Natural killer cell (primary cell): ENCODE measurements around the gene ARHGEF26. TPM values are rescaled to one million over a fixed set of nuclear protein-coding genes. Genes with fewer than 3 reads are reported as not detected.

Experiments
- ATAC-seq, 3 donors: fragments of 150-1000 bp in 2 of 3; fragments of 200-7000 bp in 1 of 3; cut with Tn5 transposase; 1 replicate in 1 of 3; 2 replicates in 2 of 3; pipeline ENCODE4 v1.10.0; 2021; ENCODE audit warnings: mild to moderate bottlenecking in 2 of 3, moderate library complexity in 2 of 3
- DNase-seq, 2 donors: peaks; one replicate each; pipeline versions ENCODE4 v3.0.0 to v3.0.0-alpha.2; 2013 to 2021; ENCODE audit warnings: mixed read lengths in 1 of 2
- H3K27ac ChIP-seq: one replicate; pipeline ENCODE4 v1.5.1; 2013; ENCODE audit warnings: mild to moderate bottlenecking, low read length
- H3K27me3 ChIP-seq: one replicate; pipeline ENCODE4 v1.6.1; 2013; ENCODE audit warnings: low read length; ENCODE audit not compliant: control insufficient read depth, insufficient read depth
- H3K36me3 ChIP-seq: one replicate; pipeline ENCODE4 v1.6.1; 2013; ENCODE audit warnings: low read length; ENCODE audit not compliant: control insufficient read depth, insufficient read depth
- H3K4me1 ChIP-seq: one replicate; pipeline ENCODE4 v1.6.1; 2013; ENCODE audit warnings: low read length; ENCODE audit not compliant: control insufficient read depth, insufficient read depth
- H3K4me3 ChIP-seq: one replicate; pipeline ENCODE4 v1.5.1; 2013; ENCODE audit warnings: low read length
- H3K9me3 ChIP-seq: one replicate; pipeline ENCODE4 v1.6.1; 2013; ENCODE audit warnings: low read length; ENCODE audit not compliant: control insufficient read depth, insufficient read depth
- H3K27ac Mint-ChIP-seq, 2 donors: one replicate each; pipeline ENCODE4 v1.8.0; 2022; ENCODE audit warnings: mild to moderate bottlenecking in 2 of 2, mixed read lengths in 2 of 2, moderate library complexity in 1 of 2
- H3K27me3 Mint-ChIP-seq, 2 donors: one replicate each; pipeline ENCODE4 v1.8.0; 2022; ENCODE audit warnings: low read depth in 2 of 2, mixed read lengths in 2 of 2
- H3K36me3 Mint-ChIP-seq: one replicate; pipeline ENCODE4 v1.8.0; 2022; ENCODE audit warnings: mixed read lengths
- H3K4me1 Mint-ChIP-seq, 2 donors: one replicate each; pipeline ENCODE4 v1.8.0; 2022; ENCODE audit warnings: mixed read lengths in 2 of 2
- H3K4me3 Mint-ChIP-seq: one replicate; pipeline ENCODE4 v1.8.0; 2022; ENCODE audit warnings: mild to moderate bottlenecking, moderate library complexity, mixed read lengths
- H3K9me3 Mint-ChIP-seq, 2 donors: one replicate each; pipeline ENCODE4 v1.8.0; 2022; ENCODE audit warnings: mixed read lengths in 2 of 2
- CTCF ChIP-seq: fragments of 200-600 bp; IDR thresholded peaks from one replicate; pipeline ENCODE4 v1.8.0; 2022; ENCODE audit warnings: antibody characterized with exemption
- WGBS: methylation state at CpG from one replicate; pipeline ENCODE4 v1.1.7; 2013; ENCODE audit warnings: missing lambda C conversion rate; ENCODE audit not compliant: insufficient coverage; 5-methylcytosine and 5-hydroxymethylcytosine counted together
- intact Hi-C: fragments of 100-400 bp; cut with micrococcal nuclease; formaldehyde crosslinking; loops from one replicate; pipeline ENCODE4 v1.14.2; 2022
- total RNA-seq, 4 donors: library from RNA; stranded (reverse); fragments of 120-200 nt in 1 of 4; gene quantifications; one replicate each; pipeline versions ENCODE4 v1.2.3 to v1.2.4, GENCODE V29; 2013 to 2022

The ARHGEF26 gene
- total RNA-seq, 3 donors from 2014 or later (not counting 1 experiment from before 2014, with no cell fraction given), result 0.20 TPM; not detected in 2

GRCh38 chr3:154214306-154214705 lies 93.1 kb downstream of the ARHGEF26 start:
- H3K4me1 ChIP-seq, result no peaks in the 10 kb centered on the region
- no peak overlapping the region for H3K4me3 ChIP-seq
- Mint-ChIP-seq H3K9me3 (no peaks in the 10 kb centered on the region), H3K27ac (no peak overlapping the region), H3K4me3 (no peak overlapping the region), H3K27me3 (peaks cover 0 to 4% of the 10 kb centered on the region in 2 donors), H3K4me1 (no peaks in the 10 kb centered on the region), H3K36me3 (no peaks in the 10 kb centered on the region)
- no peak overlapping the region for H3K27ac ChIP-seq
- H3K27me3 ChIP-seq, result no peaks in the 10 kb centered on the region
- no peak for TF ChIP-seq CTCF
- H3K9me3 ChIP-seq, result no peaks in the 10 kb centered on the region
- WGBS, result 97% methylated on average over 2 of the region's 2 CpGs
- intact Hi-C loops, result no loop called here
- DNase-seq, result no peak
- ATAC-seq, result no peak
- H3K36me3 ChIP-seq, result no peaks in the 10 kb centered on the region

- no peak for TF ChIP-seq CTCF
- Histone ChIP-seq H3K4me1 (no peaks in the 10 kb centered on the region), H3K27me3 (no peaks in the 10 kb centered on the region), H3K9me3 (no peaks in the 10 kb centered on the region), H3K27ac (no peak overlapping the region), H3K36me3 (no peaks in the 10 kb centered on the region), H3K4me3 (no peak overlapping the region)
- Mint-ChIP-seq H3K4me3 (no peak overlapping the region), H3K9me3 (no peaks in the 10 kb centered on the region), H3K36me3 (no peaks in the 10 kb centered on the region), H3K27ac (no peak overlapping the region), H3K27me3 (peaks cover 0 to 4% of the 10 kb centered on the region in 2 donors), H3K4me1 (no peaks in the 10 kb centered on the region)
- ATAC-seq, result no peak
- intact Hi-C loops, result no loop called here
- DNase-seq, result no peak
- 89% methylated on average over 5 of the region's 6 CpGs for WGBS
Measured at GRCh38 chr3:154217671-154218070, 96.5 kb downstream of the ARHGEF26 start.

GRCh38 chr3:154218728-154219127 lies 97.5 kb downstream of the ARHGEF26 start:
- no peaks in the 10 kb centered on the region for H3K4me1 ChIP-seq
- intact Hi-C loops, result no loop called here
- Mint-ChIP-seq H3K27me3 (peaks cover 0 to 4% of the 10 kb centered on the region in 2 donors), H3K9me3 (no peaks in the 10 kb centered on the region), H3K4me3 (no peak overlapping the region), H3K4me1 (no peaks in the 10 kb centered on the region), H3K36me3 (no peaks in the 10 kb centered on the region), H3K27ac (no peak overlapping the region)
- no peak for TF ChIP-seq CTCF
- DNase-seq, result no peak
- no peak overlapping the region for H3K27ac ChIP-seq
- WGBS, result no CpG with 5 or more reads among the region's 1 CpG
- H3K9me3 ChIP-seq, result no peaks in the 10 kb centered on the region
- no peaks in the 10 kb centered on the region for H3K36me3 ChIP-seq
- ATAC-seq, result no peak
- no peak overlapping the region for H3K4me3 ChIP-seq
- no peaks in the 10 kb centered on the region for H3K27me3 ChIP-seq

- Mint-ChIP-seq H3K4me3 (no peak overlapping the region), H3K9me3 (no peaks in the 10 kb centered on the region), H3K36me3 (no peaks in the 10 kb centered on the region), H3K27ac (no peak overlapping the region), H3K4me1 (no peaks in the 10 kb centered on the region), H3K27me3 (no peaks in the 10 kb centered on the region)
- 88% methylated on average over 2 of the region's 2 CpGs for WGBS
- Histone ChIP-seq H3K9me3 (no peaks in the 10 kb centered on the region), H3K4me1 (no peaks in the 10 kb centered on the region), H3K27me3 (no peaks in the 10 kb centered on the region), H3K27ac (no peak overlapping the region), H3K4me3 (no peak overlapping the region), H3K36me3 (no peaks in the 10 kb centered on the region)
- no peak for DNase-seq
- intact Hi-C loops, result no loop called here
- no peak for TF ChIP-seq CTCF
- ATAC-seq, result no peak
Measured at GRCh38 chr3:154220462-154220861, 99.3 kb downstream of the ARHGEF26 start.
